ENCODE data around the gene MRPL11. TPM values are rescaled to one million over a fixed set of nuclear protein-coding genes. Genes with fewer than 3 reads are reported as not detected.

MRPL11 gene
- total and polyA plus RNA-seq, 2 of the 13 experiments (the other 11 are each of a cell fraction or from before 2014, with no cell fraction given): 72.9 to 176 TPM

GRCh38 chr11:66480117-66480938 lies 41.7 kb upstream of the MRPL11 start, which contains the start of gene DPP3 (continued):
- TF ChIP-seq ZNF280D (CRISPR knock-in tag; IDR thresholded peaks at IDR 0.05): no peak; the same call in 1 of the 2 replicates
- no peak for TF ChIP-seq RARG (CRISPR knock-in tag; IDR thresholded peaks at IDR 0.05; ENCODE audit: low read depth)
- no peak for TF ChIP-seq FOXP4 (CRISPR knock-in tag; IDR thresholded peaks at IDR 0.05)
- no peak for TF ChIP-seq JUNB (CRISPR knock-in tag; IDR thresholded peaks at IDR 0.05; ENCODE audit: borderline replicate concordance)
- no peak for TF ChIP-seq SOX6 (IDR thresholded peaks at IDR 0.05)
- TF ChIP-seq SOX6 (CRISPR knock-in tag; IDR thresholded peaks at IDR 0.05): peak; percentile 52; the same call in 1 of the 2 replicates
- TF ChIP-seq PAX8 (CRISPR knock-in tag; IDR thresholded peaks at IDR 0.05; ENCODE audit: borderline replicate concordance): peak; percentile 55; the same call in 1 of the 2 replicates
- TF ChIP-seq ZNF432 (CRISPR knock-in tag; IDR thresholded peaks at IDR 0.05; ENCODE audit: borderline replicate concordance): 0 out of 2 replicates have a peak, but pooled peaks have one; percentile 65
- TF ChIP-seq ZNF546 (CRISPR knock-in tag; conservative IDR thresholded peaks at IDR 0.05): no peak
- TF ChIP-seq RXRA (CRISPR knock-in tag; IDR thresholded peaks at IDR 0.05): peak; percentile 76; the same call in 1 of the 2 replicates
- no peak for TF ChIP-seq RAD51 (IDR thresholded peaks at IDR 0.05; ENCODE audit: borderline replicate concordance)
- peak; percentile 85; the same call in 1 of the 2 replicates for TF ChIP-seq ZNF274 (CRISPR knock-in tag; IDR thresholded peaks at IDR 0.05)
- TF ChIP-seq ZNF775 (CRISPR knock-in tag; IDR thresholded peaks at IDR 0.05; ENCODE audit: borderline replicate concordance): no peak
- TF ChIP-seq ZBTB4 (CRISPR knock-in tag; IDR thresholded peaks at IDR 0.05; ENCODE audit: borderline replicate concordance): no peak

Data from HepG2 (cell line).